ENCODE results near the gene PCSK6. TPM values are rescaled to one million over a fixed set of nuclear protein-coding genes. Genes with fewer than 3 reads are reported as not detected.
A peak's percentile ranks its signal among the peaks of the same experiment; 100 is the strongest.

PCSK6 gene
- total RNA-seq, 1 donor from 2014 or later: 11.0 TPM

DNA sequence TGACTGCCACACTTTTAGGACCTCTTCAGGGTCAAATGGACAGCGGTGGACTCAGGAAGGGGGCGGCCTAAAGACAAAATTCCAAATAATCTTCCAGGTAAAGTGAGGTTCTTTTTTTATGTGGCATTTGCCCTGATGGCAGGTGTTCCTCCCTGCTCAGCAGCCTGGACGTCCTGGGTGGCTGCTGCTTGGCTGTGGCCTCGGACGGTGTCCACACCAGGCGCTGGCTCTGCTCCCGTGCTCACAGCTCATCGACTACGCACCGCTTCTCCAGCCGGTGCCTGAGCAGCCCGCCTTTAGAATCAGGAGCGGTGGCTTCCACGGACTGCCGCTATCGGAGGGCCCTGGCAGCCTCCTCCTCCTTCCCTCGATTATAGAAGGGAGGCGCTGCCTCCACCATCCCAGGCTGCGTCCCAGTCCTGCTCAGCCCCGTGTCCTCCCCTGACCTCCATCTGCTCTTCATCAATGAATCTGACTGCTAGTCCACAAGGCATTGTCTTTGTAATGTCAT, 41.9 kb downstream of the PCSK6 start:
- no peak for DNase-seq (ENCODE audit: low read depth)

DNA sequence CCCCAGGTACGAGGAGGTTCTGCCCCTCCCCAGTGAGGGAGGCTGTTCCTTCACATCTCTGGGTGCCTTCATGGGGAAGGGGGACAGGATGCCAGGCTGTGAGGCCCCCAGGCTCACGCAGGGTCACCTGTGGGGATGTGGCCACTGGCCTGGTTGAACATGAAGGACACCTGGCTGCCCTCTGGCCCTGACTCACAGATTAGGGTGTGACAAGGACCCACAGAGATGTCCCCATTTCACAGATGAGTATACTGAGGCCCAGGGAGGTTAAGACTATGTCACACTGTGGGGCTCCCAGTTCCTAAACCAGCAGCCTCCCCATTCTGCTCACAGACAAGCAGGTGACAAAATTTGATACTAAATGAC, 42.4 kb downstream of the PCSK6 start:
- no peak for DNase-seq (ENCODE audit: low read depth)

DNA sequence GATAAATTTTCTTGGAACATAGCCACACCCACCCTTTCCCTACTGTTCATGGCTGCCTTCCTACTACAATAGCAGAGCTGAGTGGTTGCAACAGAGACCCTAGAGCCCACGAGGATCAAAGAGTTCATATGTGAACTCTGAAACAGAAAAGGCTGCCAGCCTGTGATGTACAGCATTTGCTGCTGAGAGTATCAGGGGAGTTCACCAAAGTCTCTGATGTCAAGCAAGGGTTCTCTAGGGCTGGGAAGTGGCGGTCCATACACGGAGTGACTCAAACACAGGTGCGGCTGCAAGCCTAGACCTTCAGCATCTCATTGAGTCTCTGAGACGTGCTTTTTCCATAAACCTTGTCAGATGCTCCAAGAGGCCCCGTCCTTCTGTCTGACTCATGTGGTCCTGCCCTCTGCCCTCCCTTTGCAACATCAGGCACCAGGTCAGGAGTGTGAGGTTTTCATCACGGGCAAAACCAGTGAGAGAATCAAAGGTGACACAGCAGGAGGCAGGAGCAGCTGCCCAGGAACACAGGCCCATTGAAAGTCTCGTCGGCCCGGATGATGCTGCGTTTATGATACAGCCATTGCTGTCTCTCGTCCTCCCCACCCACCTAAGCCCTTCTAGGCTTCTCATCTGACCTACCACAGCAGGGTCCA, 42.9 kb downstream of the PCSK6 start:
- no peak for DNase-seq (ENCODE audit: low read depth)

DNA sequence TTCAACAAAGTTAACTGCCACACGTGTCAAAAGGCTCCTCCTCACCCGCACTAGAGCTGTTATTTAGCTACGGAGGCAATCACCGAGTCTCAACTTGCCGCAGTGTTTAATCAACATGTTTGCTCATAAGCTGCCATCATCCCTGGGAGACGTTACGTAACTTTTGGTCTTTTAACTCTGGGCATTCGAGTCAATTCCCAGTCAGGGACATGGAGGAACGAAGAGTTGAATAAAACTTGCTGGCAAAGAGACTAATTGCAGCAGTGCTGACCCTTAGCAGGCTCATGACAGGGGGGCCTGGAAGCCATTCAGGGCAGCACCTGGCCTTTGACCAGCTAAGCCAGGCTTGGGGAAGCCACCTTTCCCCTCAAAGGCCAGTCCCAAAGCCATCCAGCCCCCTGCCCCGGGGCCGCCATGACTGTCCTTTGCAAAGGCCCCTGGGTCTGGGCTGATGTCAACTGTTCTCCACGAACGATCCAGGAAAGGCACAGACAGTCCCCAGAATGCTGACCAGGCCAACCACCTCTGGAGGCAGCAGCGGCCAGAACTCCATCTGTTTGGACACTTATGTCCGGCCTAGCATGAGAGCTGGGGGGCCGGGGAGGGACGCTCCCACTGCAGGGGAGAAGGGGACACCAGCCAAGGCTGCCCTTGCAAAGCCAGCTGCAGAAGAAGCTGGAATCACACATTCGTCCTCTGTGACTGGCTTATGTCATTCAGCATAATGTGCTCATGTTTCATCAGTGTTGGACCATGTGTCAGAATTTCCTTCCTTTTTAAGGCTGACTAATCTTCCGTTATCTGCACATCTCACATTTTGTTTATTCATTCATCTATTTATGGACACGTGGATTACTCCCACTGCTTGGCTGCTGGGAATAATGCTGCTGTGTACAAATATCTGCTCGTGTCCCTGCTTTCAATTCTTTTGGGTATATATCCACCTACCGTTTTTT, 43.7 kb downstream of the PCSK6 start:
- DNase-seq (ENCODE audit: low read depth): no peak

DNA sequence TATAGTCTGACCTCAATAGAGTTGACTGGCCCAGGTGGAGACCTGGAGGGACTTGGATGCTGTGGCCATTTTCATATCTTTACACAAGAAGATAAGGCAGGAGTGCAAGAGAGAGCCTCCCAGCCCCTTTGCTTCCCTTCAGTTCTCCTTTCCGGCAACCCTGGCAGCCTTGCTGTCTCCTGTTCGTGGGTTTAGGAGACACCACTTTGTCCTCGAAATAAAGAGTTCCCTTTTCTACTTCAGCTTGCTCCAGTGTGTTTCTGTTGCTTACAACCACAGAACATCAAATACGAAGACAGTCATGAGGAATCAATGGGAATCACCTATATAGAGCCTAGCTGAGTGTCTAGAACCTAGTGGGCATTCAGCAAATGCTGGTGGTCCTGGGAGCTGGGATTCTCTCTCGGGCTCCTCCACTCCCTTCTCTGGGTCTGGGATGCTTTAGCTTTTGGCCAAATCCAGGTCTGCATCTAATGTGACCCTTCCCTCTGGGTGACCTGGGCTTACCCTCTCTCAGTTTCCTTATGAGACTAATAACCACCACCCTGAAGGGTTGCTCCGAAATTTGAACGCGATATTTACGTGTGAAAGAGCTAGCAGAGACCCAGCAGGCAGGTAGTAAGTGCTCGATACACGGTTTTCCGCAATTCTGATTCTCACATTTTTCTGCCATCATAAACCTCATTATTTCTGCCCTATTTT, 44.5 kb downstream of the PCSK6 start:
- DNase-seq (ENCODE audit: low read depth): no peak

DNA sequence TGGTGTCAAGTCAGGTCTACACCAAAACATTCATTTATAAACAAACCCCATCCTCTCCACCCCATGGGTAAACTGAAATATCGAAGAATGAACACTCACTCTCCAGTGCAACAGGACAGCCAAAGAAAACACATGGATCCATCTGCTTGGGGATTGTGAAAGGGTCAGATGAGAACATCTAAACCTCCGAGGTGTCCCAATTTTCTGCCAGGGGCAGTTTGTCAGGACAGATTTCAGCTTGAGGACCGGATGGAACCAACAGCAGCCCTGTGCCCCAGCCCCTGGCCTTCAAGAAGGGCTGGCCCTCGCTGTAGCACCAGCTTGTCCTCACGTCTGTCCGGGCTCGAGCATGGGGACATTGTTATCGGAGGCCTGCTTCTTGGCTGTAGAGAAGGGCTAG, 45.5 kb downstream of the PCSK6 start:
- DNase-seq (ENCODE audit: low read depth): no peak

DNA sequence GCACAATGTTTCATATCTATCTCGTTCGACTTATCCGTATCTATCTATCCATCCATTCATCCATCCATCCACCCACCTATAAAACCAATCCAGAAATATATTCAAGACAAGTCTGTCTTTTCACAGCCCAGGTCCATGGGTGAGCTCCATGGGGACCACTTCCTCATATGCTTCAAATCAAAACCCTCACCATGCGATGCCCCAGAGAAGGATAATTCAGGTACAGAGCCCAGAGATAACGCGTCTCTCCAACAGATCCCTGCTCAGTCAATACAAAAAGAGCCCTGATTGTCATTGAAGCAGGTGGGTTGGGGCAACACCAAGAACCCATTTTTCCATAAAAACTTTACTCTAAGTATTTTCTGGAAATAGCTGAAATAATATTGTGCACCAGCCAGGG, 47.2 kb downstream of the PCSK6 start:
- no peak for DNase-seq (ENCODE audit: low read depth)

DNA sequence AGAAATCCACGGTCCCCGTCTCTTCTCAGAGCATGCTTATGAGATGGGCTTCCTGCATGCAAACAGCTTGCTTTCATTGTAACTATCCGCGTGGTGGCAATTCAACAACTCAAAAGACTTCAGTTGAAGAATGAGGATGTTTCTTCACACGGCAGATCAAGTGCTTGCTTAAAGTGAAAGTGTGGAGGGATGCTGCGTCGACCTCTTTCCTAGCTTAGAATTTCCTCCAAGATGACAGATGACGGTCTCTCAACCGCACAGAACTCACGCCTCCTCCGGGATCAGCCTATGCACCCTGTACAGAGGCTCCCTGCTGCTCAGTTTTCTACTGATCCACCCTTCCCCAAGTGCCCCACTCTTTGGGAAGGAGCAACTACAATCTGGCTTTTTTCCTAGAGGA, 47.8 kb downstream of the PCSK6 start:
- no peak for DNase-seq (ENCODE audit: low read depth)

DNA sequence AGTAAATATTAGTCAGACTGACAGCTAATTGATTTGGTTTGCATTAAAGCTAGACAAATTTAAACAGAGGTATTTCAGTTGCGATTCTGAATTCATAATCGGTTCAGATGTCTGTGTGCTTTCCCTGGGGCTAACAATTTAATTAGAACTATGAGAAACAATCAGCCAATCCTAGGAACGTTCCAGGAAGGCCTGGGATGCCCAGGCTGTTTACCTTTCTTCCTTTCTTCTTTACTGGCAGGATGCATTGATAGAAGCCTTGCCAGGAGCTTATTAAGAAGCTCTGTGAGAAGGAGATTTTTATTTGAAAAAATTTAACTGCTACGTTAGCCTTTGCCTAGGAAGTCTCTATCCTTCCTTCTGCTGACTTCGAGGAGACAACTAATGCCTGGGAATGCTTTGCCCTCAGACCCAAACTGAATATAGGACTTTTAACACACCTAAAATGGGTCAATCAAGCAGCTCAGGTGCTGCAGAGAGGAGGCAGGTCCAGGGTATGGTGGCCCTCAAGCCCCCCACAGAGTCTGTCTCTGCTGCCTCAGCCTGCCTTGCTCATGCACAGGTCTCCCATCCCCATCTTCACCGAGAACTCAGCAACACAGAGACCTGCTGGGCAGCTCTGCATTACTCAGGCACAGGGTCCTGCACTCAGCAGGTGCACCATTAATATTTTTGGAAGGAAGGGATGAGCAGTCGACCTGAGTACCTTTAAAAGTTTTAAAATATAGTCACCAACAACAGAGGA, 48.5 kb downstream of the PCSK6 start:
- no peak for DNase-seq (ENCODE audit: low read depth)

DNA sequence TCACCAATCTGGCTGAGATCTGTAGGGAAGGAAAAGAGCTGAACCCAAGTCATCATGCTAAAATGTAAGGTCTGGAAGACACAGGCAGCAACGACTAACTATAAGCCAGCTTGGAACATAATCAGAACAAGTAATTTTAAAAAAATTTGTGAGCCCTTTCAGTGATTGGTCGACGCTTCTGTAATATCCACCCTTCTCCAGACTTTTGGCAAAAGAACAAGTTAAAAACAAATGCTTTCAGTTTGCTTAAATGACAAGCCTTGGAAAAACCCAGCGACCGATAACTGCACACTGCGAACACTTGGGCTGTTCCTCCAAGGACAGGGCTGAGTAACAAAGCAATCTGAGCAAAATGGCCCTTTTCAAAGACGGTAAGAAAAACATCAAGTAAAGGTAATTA, 49.6 kb downstream of the PCSK6 start:
- no peak for DNase-seq (ENCODE audit: low read depth)

DNA sequence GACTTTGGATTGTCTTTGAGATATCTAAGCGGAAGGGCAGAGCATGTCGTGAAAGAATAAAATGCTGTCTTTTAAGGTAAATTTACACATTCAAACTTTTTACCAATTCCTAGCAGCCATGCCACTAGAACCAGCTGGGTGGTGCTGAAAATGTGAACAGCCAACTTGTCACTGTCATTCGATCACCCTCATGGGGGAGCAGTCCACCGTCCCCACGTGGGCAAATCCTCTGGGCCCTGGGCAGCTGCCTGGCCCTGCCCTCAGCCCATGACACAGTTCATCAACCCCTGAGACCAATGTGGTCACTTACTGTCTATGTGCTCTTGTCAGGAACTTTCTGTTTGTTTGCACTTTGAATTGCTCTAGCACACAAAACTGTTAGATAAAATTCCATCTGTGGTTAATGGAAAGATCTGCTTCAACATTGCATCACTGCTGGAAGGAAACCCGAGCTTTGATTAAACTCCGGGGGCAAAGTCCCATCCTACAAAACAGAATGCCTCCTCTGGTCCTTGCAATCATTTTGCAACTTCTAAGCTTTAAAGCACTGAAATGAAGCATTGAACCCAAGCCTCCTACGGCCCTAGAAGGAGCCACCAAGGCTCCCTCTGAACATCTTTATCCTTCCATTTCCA, 50.1 kb downstream of the PCSK6 start:
- peak; percentile 66 for DNase-seq (ENCODE audit: low read depth)

DNA sequence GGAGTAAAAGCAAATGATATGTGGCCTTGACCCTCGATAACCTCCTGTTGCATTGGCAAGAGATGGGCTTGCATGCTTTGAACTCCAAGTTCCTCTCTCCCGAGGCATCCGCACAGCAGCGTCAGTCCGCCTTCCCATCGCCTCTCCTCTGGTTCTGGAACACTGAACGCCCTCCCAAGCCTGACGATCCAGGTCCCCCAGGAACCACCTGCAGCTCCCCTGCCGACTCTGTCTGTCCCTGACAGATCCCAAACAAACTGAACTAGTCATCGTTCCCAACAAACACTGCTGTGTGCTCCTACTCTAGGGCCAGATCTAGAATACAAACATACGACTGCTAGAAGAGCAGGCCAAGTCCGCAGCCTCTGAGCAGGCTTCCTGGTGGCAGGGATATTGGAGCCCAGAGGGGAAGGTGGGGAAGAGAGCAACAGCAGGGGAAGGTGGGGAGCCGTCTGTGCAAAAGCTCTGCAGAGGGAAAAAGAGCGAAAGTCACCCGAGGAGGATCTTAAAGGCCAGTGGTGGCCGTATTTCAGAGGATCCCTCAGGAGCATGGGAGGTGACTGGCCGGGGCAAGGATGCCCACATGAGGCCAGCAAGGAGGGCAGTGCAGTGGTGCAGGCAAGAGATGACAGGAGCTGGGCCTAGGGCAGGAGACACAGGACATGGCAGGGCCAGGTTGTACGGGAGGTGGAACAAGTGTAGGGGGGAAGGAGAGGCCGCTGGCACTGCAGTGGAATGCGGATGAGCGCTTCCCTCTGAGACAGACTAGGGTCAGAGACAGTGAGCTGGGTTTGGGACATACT, 50.8 kb downstream of the PCSK6 start:
- DNase-seq (ENCODE audit: low read depth): no peak

DNA sequence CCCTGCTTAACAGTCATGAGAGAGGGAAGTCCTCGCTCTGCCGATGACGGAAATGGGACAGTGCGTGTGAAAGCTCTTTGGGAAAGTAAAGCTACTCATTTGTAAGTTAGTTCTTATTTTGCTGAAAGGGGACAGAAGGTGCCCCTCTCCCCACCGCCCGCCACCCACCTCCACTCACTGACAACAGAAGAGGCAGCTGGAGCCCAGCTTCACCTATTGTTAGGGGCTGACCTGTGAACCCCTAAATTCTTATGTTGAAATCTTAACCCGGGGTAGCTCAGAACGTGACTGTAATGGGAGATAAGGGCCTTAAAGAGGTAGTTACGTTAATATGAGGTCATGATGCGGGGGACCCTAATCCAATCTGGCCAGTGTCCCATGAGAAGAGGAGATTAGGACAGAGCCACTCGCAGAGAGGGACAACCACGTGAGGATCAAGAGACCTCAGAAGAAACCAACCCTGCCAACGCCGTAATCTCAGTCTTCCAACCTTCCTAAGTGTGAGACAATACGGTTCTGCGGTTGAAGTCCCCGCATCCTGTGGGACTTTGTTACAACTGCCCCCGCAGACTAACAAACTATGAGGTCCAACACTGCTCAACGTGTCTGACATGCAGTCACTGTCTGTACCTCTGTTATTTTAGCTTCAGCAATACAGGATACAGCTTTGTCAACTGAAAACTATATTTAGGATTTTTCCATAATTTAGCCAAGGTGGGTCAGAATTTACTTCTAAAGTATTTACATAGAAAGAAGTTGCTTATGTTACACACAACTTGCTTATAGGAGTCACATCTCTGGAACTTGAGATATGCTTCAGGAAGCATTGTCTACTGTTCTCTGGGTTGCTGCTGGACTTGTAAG, 51.7 kb downstream of the PCSK6 start:
- DNase-seq (ENCODE audit: low read depth): no peak

DNA sequence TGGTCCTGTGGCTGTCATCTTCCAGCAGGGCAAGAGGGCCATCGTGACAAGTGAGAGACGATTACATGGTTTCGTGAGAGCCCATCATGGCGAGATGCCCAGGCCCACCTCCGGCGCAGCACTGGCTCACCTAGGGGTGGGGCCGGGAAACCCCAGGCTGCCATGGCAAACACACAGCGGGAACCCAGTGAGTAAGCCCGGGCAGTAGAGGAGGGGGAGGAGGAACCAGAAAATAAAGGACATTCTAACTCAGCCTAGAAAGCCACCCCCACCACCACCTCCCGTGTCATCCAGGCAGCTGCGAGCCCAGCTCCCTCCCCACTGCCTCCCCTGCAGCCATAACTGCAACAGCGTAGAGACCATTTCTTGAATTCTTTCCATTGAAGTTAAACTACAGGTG, 52.3 kb downstream of the PCSK6 start:
- DNase-seq (ENCODE audit: low read depth): no peak

DNA sequence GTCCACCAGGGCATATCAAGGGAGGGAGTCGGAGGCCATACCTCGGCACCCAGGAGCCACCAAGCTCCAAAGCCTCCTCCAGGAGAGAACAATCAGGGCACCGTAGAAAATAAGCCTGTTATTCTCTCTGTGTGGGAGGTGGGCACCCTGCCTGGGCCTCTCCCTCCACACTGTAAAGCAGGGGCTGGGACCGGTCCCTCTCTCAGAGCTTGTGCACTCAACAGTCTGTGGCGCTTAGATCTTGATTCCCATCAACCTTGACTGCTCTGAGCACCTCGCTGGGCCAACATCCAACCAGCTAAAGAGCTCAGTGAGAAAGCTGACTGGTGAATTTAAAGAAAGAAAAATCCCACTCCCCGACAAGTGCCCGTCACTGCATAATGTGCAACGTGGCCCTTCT, 53.0 kb downstream of the PCSK6 start:
- DNase-seq (ENCODE audit: low read depth): no peak

DNA sequence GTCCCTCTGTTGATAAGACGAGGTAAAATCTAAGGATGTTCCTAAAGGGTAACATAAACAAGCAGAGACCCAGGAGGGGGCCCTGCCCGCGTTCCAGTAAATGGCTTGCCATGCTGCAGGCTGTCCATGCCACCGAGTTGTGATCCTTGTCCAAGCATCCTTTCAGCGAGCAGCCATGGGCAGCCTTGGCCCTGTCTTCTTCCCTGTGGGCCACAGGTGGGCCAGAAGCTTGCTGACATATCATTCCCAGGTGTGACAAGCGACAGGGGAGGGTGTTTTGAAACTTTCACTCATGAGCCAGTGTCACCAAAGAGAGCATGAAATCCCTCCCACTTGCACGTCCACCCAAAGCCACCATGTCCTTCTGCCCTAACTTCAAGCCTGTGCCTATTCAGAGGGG, 53.7 kb downstream of the PCSK6 start:
- DNase-seq (ENCODE audit: low read depth): no peak

DNA sequence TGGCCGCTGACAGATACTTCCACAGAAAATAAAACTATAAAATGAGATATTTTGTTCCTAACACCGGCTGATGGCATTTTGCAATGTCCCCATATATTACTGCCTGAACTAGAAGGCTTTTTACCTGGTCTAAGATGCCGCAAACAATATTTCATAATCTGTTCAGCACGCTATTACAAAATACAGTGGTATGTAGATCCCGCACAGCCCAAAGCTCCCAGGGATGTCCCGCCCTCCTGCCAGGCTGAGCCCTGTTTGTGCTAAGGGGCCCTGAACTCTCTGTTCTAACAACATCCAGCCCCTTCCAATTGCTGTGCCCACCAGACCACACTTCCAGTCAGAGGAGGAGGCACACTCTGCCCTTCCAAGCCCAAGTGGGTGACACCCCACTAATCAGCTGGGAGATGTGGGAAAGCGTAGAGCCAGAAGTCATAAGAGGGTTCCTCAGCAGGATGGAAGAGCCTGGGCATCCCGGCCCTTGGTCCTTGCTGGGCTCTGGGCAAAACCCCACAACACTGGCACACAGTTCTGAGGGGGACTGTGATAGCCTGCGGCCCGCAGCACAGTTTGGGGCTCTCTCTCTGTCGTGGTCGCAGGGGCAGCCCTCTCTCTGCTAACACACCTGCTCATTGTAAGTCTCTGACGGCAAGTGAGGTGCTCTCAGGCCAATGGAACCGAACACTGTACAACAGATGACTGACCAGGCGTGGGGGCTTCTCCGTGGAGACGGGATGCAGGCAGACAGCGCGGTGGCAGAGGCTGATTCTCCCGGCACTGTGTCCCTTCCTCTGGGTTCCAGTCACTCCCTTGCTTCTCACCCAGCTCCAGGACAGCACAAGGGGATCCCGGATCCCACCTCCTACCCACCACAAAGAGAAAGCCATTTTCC, 55.2 kb downstream of the PCSK6 start:
- no peak for DNase-seq (ENCODE audit: low read depth)

DNA sequence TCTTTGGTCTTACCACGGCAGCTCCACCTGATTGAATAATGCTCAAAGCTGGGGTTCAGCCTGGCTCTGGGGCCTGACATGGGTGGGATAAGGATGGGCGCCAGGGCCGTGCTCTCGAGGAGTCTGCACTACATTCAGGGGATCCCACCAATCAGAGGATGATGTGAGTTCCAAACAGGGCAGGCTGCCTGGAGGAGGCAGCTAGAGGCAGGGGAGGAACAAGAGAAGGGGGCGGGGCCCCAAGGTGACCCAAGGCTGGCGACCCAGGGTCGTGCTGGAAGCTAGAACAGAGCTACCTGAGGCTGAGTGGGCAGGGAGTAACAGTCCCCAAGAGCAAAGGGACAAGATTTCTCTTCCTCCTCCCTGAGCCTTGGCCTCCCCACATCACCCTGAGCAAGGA, 56.1 kb downstream of the PCSK6 start:
- DNase-seq (ENCODE audit: low read depth): no peak
